ENCODE results near the gene DNASE2B.

DNA sequence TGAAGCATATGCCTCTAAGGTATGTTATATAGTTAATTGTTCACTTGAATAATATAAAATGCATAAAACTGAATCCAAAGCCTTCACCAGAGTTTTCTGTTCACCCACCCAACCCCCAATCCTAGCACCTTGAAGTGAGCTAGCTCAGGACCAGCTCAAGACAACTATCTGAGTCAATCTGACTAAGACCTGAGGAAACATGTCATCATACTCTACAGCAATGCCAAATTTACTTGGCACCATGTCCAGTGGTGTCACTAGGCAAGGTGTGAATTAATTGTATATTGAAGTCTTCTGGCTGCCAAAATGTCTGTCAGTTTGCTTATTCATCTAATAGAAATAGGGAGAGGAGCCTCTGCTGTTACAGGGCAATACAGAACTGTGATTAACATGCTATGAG, 3.8 kb downstream of the DNASE2B start:
- TF ChIP-seq, protein P1, sequence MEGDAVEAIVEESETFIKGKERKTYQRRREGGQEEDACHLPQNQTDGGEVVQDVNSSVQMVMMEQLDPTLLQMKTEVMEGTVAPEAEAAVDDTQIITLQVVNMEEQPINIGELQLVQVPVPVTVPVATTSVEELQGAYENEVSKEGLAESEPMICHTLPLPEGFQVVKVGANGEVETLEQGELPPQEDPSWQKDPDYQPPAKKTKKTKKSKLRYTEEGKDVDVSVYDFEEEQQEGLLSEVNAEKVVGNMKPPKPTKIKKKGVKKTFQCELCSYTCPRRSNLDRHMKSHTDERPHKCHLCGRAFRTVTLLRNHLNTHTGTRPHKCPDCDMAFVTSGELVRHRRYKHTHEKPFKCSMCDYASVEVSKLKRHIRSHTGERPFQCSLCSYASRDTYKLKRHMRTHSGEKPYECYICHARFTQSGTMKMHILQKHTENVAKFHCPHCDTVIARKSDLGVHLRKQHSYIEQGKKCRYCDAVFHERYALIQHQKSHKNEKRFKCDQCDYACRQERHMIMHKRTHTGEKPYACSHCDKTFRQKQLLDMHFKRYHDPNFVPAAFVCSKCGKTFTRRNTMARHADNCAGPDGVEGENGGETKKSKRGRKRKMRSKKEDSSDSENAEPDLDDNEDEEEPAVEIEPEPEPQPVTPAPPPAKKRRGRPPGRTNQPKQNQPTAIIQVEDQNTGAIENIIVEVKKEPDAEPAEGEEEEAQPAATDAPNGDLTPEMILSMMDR (conservative IDR thresholded peaks at IDR 0.05; ENCODE audit: low read depth in 2 of 2): no peak
- TF ChIP-seq EZH2phosphoT487 (IDR thresholded peaks at IDR 0.05; ENCODE audit: unreplicated experiment) (no peak), POLR2AphosphoS5 (IDR thresholded peaks at IDR 0.05; ENCODE audit: low read depth) (no peak), ZNF114 (CRISPR knock-in tag; IDR thresholded peaks at IDR 0.05) (no peak), EZH2 (IDR thresholded peaks at IDR 0.05; ENCODE audit: low read depth, unreplicated experiment) (no peak), STAT1 (IDR thresholded peaks at IDR 0.05; ENCODE audit: unreplicated experiment) (no peak), CREB1 (CRISPR knock-in tag; IDR thresholded peaks at IDR 0.05; ENCODE audit: low read depth) (no peak), JUNB (IDR thresholded peaks at IDR 0.05; ENCODE audit: unreplicated experiment) (no peak), NANOG (IDR thresholded peaks at IDR 0.05; ENCODE audit: borderline replicate concordance) (no peak), ZNF331 (CRISPR knock-in tag; IDR thresholded peaks at IDR 0.05; ENCODE audit: low read depth) (no peak)
- TF ChIP-seq, protein P2, sequence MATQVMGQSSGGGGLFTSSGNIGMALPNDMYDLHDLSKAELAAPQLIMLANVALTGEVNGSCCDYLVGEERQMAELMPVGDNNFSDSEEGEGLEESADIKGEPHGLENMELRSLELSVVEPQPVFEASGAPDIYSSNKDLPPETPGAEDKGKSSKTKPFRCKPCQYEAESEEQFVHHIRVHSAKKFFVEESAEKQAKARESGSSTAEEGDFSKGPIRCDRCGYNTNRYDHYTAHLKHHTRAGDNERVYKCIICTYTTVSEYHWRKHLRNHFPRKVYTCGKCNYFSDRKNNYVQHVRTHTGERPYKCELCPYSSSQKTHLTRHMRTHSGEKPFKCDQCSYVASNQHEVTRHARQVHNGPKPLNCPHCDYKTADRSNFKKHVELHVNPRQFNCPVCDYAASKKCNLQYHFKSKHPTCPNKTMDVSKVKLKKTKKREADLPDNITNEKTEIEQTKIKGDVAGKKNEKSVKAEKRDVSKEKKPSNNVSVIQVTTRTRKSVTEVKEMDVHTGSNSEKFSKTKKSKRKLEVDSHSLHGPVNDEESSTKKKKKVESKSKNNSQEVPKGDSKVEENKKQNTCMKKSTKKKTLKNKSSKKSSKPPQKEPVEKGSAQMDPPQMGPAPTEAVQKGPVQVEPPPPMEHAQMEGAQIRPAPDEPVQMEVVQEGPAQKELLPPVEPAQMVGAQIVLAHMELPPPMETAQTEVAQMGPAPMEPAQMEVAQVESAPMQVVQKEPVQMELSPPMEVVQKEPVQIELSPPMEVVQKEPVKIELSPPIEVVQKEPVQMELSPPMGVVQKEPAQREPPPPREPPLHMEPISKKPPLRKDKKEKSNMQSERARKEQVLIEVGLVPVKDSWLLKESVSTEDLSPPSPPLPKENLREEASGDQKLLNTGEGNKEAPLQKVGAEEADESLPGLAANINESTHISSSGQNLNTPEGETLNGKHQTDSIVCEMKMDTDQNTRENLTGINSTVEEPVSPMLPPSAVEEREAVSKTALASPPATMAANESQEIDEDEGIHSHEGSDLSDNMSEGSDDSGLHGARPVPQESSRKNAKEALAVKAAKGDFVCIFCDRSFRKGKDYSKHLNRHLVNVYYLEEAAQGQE (IDR thresholded peaks at IDR 0.05; ENCODE audit: unreplicated experiment): no peak
- TF ChIP-seq, protein P3, sequence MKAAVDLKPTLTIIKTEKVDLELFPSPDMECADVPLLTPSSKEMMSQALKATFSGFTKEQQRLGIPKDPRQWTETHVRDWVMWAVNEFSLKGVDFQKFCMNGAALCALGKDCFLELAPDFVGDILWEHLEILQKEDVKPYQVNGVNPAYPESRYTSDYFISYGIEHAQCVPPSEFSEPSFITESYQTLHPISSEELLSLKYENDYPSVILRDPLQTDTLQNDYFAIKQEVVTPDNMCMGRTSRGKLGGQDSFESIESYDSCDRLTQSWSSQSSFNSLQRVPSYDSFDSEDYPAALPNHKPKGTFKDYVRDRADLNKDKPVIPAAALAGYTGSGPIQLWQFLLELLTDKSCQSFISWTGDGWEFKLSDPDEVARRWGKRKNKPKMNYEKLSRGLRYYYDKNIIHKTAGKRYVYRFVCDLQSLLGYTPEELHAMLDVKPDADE (IDR thresholded peaks at IDR 0.05): no peak
- TF ChIP-seq, protein P4, sequence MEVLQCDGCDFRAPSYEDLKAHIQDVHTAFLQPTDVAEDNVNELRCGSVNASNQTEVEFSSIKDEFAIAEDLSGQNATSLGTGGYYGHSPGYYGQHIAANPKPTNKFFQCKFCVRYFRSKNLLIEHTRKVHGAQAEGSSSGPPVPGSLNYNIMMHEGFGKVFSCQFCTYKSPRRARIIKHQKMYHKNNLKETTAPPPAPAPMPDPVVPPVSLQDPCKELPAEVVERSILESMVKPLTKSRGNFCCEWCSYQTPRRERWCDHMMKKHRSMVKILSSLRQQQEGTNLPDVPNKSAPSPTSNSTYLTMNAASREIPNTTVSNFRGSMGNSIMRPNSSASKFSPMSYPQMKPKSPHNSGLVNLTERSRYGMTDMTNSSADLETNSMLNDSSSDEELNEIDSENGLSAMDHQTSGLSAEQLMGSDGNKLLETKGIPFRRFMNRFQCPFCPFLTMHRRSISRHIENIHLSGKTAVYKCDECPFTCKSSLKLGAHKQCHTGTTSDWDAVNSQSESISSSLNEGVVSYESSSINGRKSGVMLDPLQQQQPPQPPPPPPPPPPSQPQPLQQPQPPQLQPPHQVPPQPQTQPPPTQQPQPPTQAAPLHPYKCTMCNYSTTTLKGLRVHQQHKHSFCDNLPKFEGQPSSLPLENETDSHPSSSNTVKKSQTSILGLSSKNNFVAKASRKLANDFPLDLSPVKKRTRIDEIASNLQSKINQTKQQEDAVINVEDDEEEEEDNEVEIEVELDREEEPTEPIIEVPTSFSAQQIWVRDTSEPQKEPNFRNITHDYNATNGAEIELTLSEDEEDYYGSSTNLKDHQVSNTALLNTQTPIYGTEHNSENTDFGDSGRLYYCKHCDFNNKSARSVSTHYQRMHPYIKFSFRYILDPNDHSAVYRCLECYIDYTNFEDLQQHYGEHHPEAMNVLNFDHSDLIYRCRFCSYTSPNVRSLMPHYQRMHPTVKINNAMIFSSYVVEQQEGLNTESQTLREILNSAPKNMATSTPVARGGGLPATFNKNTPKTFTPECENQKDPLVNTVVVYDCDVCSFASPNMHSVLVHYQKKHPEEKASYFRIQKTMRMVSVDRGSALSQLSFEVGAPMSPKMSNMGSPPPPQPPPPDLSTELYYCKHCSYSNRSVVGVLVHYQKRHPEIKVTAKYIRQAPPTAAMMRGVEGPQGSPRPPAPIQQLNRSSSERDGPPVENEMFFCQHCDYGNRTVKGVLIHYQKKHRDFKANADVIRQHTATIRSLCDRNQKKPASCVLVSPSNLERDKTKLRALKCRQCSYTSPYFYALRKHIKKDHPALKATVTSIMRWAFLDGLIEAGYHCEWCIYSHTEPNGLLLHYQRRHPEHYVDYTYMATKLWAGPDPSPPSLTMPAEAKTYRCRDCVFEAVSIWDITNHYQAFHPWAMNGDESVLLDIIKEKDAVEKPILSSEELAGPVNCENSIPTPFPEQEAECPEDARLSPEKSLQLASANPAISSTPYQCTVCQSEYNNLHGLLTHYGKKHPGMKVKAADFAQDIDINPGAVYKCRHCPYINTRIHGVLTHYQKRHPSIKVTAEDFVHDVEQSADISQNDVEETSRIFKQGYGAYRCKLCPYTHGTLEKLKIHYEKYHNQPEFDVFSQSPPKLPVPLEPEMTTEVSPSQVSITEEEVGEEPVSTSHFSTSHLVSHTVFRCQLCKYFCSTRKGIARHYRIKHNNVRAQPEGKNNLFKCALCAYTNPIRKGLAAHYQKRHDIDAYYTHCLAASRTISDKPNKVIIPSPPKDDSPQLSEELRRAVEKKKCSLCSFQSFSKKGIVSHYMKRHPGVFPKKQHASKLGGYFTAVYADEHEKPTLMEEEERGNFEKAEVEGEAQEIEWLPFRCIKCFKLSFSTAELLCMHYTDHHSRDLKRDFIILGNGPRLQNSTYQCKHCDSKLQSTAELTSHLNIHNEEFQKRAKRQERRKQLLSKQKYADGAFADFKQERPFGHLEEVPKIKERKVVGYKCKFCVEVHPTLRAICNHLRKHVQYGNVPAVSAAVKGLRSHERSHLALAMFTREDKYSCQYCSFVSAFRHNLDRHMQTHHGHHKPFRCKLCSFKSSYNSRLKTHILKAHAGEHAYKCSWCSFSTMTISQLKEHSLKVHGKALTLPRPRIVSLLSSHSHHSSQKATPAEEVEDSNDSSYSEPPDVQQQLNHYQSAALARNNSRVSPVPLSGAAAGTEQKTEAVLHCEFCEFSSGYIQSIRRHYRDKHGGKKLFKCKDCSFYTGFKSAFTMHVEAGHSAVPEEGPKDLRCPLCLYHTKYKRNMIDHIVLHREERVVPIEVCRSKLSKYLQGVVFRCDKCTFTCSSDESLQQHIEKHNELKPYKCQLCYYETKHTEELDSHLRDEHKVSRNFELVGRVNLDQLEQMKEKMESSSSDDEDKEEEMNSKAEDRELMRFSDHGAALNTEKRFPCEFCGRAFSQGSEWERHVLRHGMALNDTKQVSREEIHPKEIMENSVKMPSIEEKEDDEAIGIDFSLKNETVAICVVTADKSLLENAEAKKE (CRISPR knock-in tag; IDR thresholded peaks at IDR 0.05): no peak
